Endodermal cell (in vitro differentiated cells): ENCODE data around the gene PLRG1. TPM values are rescaled to one million over a fixed set of nuclear protein-coding genes. Genes with fewer than 3 reads are reported as not detected.

ENCODE experiments used
- DNase-seq: peaks from one replicate; pipeline ENCODE4 v3.0.0-alpha.2; 2017
- H3K27ac ChIP-seq: 2 replicates; pipeline ENCODE4 v1.5.1; 2013; ENCODE audit warnings: mild to moderate bottlenecking, low read depth, low read length, moderate library complexity
- H3K27me3 ChIP-seq: 2 replicates; pipeline ENCODE4 v1.6.1; 2013; ENCODE audit warnings: mild to moderate bottlenecking, low read length, moderate library complexity; ENCODE audit not compliant: insufficient read depth, control insufficient read depth, poor library complexity, severe bottlenecking
- H3K36me3 ChIP-seq: 2 replicates; pipeline ENCODE4 v1.7.0; 2013; ENCODE audit warnings: mild to moderate bottlenecking, low read length, moderate library complexity; ENCODE audit not compliant: control insufficient read depth, insufficient read depth
- H3K4me1 ChIP-seq: one replicate; pipeline ENCODE4 v1.7.0; 2013; ENCODE audit warnings: low read length; ENCODE audit not compliant: control insufficient read depth, insufficient read depth
- H3K4me3 ChIP-seq: 2 replicates; pipeline ENCODE4 v1.5.1; 2013; ENCODE audit warnings: mild to moderate bottlenecking, low read length, moderate library complexity
- H3K9ac ChIP-seq: 2 replicates; pipeline ENCODE4 v1.6.1; 2013; ENCODE audit warnings: mild to moderate bottlenecking, low read length, moderate library complexity; ENCODE audit not compliant: poor library complexity, severe bottlenecking; ENCODE audit errors: extremely low read depth
- H3K9me3 ChIP-seq: 2 replicates; pipeline ENCODE4 v1.6.1; 2013; ENCODE audit warnings: mild to moderate bottlenecking, low read length, moderate library complexity; ENCODE audit not compliant: control insufficient read depth
- H3K27ac Mint-ChIP-seq: 2 replicates; pipeline ENCODE4 v1.8.0; 2020; ENCODE audit warnings: mixed read lengths
- H3K27me3 Mint-ChIP-seq: 2 replicates; pipeline ENCODE4 v1.8.0; 2021; ENCODE audit warnings: mild to moderate bottlenecking, mixed read lengths; ENCODE audit not compliant: insufficient read depth
- H3K36me3 Mint-ChIP-seq: 2 replicates; pipeline ENCODE4 v1.8.0; 2020; ENCODE audit warnings: low read depth, mixed read lengths
- H3K4me1 Mint-ChIP-seq: 2 replicates; pipeline ENCODE4 v1.8.0; 2020; ENCODE audit warnings: mixed read lengths
- H3K4me3 Mint-ChIP-seq: 2 replicates; pipeline ENCODE4 v1.8.0; 2020; ENCODE audit warnings: mild to moderate bottlenecking, moderate library complexity, mixed read lengths
- H3K9me3 Mint-ChIP-seq: 2 replicates; pipeline ENCODE4 v1.8.0; 2020; ENCODE audit warnings: mild to moderate bottlenecking, mixed read lengths
- WGBS, 2 experiments: methylation state at CpG; one replicate each; pipeline versions ENCODE4 v1.1.5 to v1.1.7; 2013; ENCODE audit warnings: missing lambda C conversion rate in 2 of 2, mixed read lengths in 1 of 2; ENCODE audit not compliant: insufficient coverage in 1 of 2, insufficient read length in 1 of 2; 5-methylcytosine and 5-hydroxymethylcytosine counted together
- total RNA-seq, 2 donors: library from RNA; stranded (reverse); fragmentation: NEBNext Ultra II Directional in 1 of 2; extraction: Animal tissue kit (Norgen Biotek cat#: 25700) in 1 of 2; gene quantifications; 2 replicates in 1 of 2; 3 replicates in 1 of 2; pipeline ENCODE4 v1.2.1, GENCODE V29; 2021
- TF ChIP-seq, protein P1 (sequence below): fragments of 200-600 bp; sonication (generic); conservative IDR thresholded peaks from 2 replicates; pipeline ENCODE4 v1.5.0; 2021; ENCODE audit warnings: antibody characterized with exemption, mild to moderate bottlenecking

PLRG1 gene
- total RNA-seq, 2 donors from 2014 or later, result 132 to 235 TPM

DNA sequence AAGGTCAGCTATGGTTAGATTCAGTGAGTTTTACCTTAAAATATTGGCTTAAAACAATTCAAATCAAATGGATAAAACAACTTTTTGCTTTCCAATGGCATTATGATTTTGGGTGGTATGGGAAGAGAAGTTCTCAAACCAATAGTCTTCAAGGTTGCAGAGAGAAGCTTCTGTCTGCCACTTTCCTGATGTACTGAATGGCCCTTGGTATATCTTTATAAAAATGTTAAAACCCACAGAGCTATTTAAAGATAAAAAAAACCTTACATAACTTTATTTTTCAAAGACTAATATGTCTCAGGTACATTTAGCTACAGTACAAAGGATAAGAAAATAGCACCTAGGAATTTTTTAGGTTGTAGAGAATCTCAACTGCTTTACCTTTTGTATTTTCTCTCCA lies 33.5 kb upstream of the PLRG1 start:
- H3K36me3 ChIP-seq, result no peaks in the 10 kb centered on the region
- no peak overlapping the region for H3K9ac ChIP-seq
- Mint-ChIP-seq H3K9me3 (no peaks in the 10 kb centered on the region), H3K27me3 (no peaks in the 10 kb centered on the region), H3K36me3 (no peaks in the 10 kb centered on the region), H3K27ac (no peak overlapping the region), H3K4me1 (peaks cover 10% of the 10 kb centered on the region), H3K4me3 (no peak overlapping the region)
- TF ChIP-seq, protein P1, sequence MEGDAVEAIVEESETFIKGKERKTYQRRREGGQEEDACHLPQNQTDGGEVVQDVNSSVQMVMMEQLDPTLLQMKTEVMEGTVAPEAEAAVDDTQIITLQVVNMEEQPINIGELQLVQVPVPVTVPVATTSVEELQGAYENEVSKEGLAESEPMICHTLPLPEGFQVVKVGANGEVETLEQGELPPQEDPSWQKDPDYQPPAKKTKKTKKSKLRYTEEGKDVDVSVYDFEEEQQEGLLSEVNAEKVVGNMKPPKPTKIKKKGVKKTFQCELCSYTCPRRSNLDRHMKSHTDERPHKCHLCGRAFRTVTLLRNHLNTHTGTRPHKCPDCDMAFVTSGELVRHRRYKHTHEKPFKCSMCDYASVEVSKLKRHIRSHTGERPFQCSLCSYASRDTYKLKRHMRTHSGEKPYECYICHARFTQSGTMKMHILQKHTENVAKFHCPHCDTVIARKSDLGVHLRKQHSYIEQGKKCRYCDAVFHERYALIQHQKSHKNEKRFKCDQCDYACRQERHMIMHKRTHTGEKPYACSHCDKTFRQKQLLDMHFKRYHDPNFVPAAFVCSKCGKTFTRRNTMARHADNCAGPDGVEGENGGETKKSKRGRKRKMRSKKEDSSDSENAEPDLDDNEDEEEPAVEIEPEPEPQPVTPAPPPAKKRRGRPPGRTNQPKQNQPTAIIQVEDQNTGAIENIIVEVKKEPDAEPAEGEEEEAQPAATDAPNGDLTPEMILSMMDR, result no peak
- no peak overlapping the region for H3K4me3 ChIP-seq
- peaks cover 3% of the 10 kb centered on the region for H3K4me1 ChIP-seq
- H3K27me3 ChIP-seq, result no peaks in the 10 kb centered on the region
- no peak overlapping the region for H3K27ac ChIP-seq
- no peak for DNase-seq
- H3K9me3 ChIP-seq, result no peaks in the 10 kb centered on the region

DNA sequence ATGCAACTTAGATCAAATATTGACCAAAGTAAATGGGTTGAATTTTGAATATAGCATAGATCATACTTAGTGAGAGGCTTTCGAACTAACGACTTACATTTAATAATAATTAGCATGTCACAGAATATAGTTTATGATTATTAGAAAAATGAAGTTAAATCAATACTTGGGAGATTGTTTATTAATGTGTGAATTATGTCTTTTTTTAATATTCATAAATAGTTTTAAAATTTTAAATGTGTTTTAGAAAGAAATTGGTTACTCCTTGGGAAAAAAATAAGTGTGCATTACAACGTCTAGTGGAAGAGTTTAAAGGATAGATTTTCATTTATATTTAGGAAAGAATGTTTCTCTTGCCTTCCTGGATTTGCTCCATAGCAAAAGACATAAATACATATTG lies 33.0 kb upstream of the PLRG1 start:
- TF ChIP-seq, protein P1, result no peak
- Histone ChIP-seq H3K9ac (no peak overlapping the region), H3K9me3 (no peaks in the 10 kb centered on the region), H3K4me1 (peaks cover 3% of the 10 kb centered on the region), H3K36me3 (no peaks in the 10 kb centered on the region), H3K4me3 (no peak overlapping the region), H3K27me3 (no peaks in the 10 kb centered on the region), H3K27ac (no peak overlapping the region)
- DNase-seq, result no peak
- H3K4me3 Mint-ChIP-seq, result no peak overlapping the region
- peaks cover 11% of the 10 kb centered on the region for H3K4me1 Mint-ChIP-seq
- no peaks in the 10 kb centered on the region for H3K36me3 Mint-ChIP-seq
- no peak overlapping the region for H3K27ac Mint-ChIP-seq
- H3K9me3 Mint-ChIP-seq, result no peaks in the 10 kb centered on the region
- WGBS, 2 experiments, result 77% methylated on average over 3 of the region's 3 CpGs; no CpG with 5 or more reads in 1 of the 2 experiments
- H3K27me3 Mint-ChIP-seq, result no peaks in the 10 kb centered on the region

DNA sequence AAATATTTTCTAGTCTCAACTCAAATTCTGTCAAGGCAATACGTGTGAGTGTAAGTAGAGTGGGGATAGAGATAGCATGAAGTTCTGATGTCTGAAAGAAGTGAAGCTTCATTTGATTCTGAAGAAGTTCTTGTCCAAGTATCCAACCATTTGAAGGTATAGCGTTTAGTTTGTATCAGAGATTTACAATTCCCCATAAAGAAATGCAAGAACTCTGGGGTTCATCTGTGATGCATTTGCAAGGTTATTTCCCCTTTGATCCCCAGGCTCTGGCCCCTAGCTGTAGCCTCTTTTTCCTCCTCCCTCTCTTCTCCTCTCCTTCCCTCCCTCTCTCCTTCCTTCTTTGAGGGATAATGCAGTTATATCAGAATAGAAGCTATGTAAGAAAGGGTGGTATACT lies 32.5 kb upstream of the PLRG1 start:
- DNase-seq, result no peak
- Histone ChIP-seq H3K27ac (no peak overlapping the region), H3K36me3 (no peaks in the 10 kb centered on the region), H3K9me3 (no peaks in the 10 kb centered on the region), H3K4me1 (peaks cover 3% of the 10 kb centered on the region), H3K4me3 (no peak overlapping the region), H3K9ac (no peak overlapping the region), H3K27me3 (no peaks in the 10 kb centered on the region)
- H3K9me3 Mint-ChIP-seq, result no peaks in the 10 kb centered on the region
- 63 to 78% methylated on average over 1 to 2 of the region's 2 CpGs for WGBS, 2 experiments
- no peak overlapping the region for H3K4me3 Mint-ChIP-seq
- TF ChIP-seq, protein P1, result no peak
- H3K36me3 Mint-ChIP-seq, result no peaks in the 10 kb centered on the region
- no peaks in the 10 kb centered on the region for H3K27me3 Mint-ChIP-seq
- no peak overlapping the region for H3K27ac Mint-ChIP-seq
- H3K4me1 Mint-ChIP-seq, result peaks cover 14% of the 10 kb centered on the region
